Esophagus squamous epithelium (tissue), 4 donors: Measurements from ENCODE around the gene ZNF346.

Source experiments
- POLR2A ChIP-seq, 4 donors: fragments of 450-650 bp; IDR thresholded peaks; one replicate each; pipeline ENCODE4 v1.6.1; 2017; ENCODE audit warnings: antibody characterized with exemption in 4 of 4, mild to moderate bottlenecking in 4 of 4, moderate library complexity in 3 of 4
- TF ChIP-seq, protein P1 (sequence below), 6 experiments: fragments of 450-650 bp in 4 of 6; fragments of 200-600 bp in 2 of 6; sonication (generic) in 2 of 6; IDR thresholded peaks; one replicate each; pipeline ENCODE4 v1.5.1; 2016 to 2019; ENCODE audit warnings: antibody characterized with exemption in 6 of 6, mild to moderate bottlenecking in 4 of 6, moderate library complexity in 4 of 6

DNA sequence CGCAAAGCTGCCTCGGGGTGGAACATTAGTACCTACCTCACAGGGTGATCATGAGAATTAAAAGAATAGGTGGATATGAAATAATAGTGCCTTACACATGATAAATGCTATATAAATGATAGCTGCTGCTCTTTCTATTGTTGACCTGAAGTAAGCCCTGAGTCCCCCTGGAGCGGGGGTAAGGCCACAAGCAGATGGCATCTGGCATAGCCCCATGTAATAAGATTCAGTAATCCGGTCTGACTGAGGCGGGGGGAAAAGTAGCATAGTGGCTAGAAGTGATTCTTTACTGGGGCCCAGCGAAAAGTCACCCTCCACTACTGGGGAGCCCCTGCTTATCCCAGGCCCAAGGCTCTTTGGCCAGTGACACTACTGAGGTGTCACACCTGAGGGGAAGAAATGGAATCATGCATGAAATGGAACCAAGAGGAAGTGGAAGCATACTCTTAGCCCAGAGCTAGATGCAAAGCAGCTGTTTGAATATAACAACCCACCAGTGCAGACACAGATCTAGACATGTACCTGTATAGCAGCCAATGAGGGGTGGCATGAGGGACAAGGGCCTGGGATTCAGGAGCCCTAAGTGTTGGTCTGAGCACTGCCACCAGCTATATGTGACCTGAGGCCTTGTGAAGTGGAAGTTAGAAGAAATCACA is 48.2 kb downstream of the ZNF346 start:
- TF ChIP-seq, protein P1, sequence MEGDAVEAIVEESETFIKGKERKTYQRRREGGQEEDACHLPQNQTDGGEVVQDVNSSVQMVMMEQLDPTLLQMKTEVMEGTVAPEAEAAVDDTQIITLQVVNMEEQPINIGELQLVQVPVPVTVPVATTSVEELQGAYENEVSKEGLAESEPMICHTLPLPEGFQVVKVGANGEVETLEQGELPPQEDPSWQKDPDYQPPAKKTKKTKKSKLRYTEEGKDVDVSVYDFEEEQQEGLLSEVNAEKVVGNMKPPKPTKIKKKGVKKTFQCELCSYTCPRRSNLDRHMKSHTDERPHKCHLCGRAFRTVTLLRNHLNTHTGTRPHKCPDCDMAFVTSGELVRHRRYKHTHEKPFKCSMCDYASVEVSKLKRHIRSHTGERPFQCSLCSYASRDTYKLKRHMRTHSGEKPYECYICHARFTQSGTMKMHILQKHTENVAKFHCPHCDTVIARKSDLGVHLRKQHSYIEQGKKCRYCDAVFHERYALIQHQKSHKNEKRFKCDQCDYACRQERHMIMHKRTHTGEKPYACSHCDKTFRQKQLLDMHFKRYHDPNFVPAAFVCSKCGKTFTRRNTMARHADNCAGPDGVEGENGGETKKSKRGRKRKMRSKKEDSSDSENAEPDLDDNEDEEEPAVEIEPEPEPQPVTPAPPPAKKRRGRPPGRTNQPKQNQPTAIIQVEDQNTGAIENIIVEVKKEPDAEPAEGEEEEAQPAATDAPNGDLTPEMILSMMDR (IDR thresholded peaks at IDR 0.05) = no peak
- no peak for TF ChIP-seq POLR2A (IDR thresholded peaks at IDR 0.05)
